HEK293 (cell line): ENCODE results near the gene WNT7B.

Experiments
- CTCF ChIA-PET: fragments of 350-600 bp; formaldehyde crosslinking; extraction: SDS; loops from one replicate; lab custom pipeline; 2021; ENCODE audit warnings: antibody characterized with exemption; lab: Yijun Ruan, JAX
- POLR2A ChIA-PET: fragments of 300-600 bp; formaldehyde crosslinking; extraction: SDS; loops from one replicate; lab custom pipeline; 2020; ENCODE audit warnings: antibody characterized with exemption, inconsistent platforms; lab: Yijun Ruan, JAX
- H3K27ac ChIP-seq: fragments of 200-500 bp; sonication (Bioruptor generic); 2 replicates; pipeline ENCODE4 v1.5.1; 2014; ENCODE audit warnings: low read depth, low read length, control low read depth, inconsistent platforms; ENCODE audit errors: extremely low read depth
- H3K36me3 ChIP-seq, 2 experiments: fragments of 200-500 bp in 1 of 2; sonication (Bioruptor generic) in 1 of 2; 1 replicate in 1 of 2; 2 replicates in 1 of 2; pipeline ENCODE4 v1.5.1; 2014 to 2017; ENCODE audit warnings: inconsistent platforms in 2 of 2, low read length in 2 of 2; ENCODE audit not compliant: control insufficient read depth in 2 of 2, insufficient read depth in 1 of 2
- H3K4me1 ChIP-seq: fragments of 200-500 bp; sonication (Bioruptor generic); 2 replicates; pipeline ENCODE4 v1.5.1; 2014; ENCODE audit warnings: mild to moderate bottlenecking, low read length, inconsistent platforms; ENCODE audit not compliant: control insufficient read depth, insufficient read depth
- H3K4me3 ChIP-seq: 2 replicates; pipeline ENCODE4 v1.5.1; 2011; ENCODE audit warnings: low read depth, mild to moderate bottlenecking, control low read depth, low read length, moderate library complexity
- H3K9me3 ChIP-seq: fragments of 200-500 bp; sonication (Bioruptor generic); 2 replicates; pipeline ENCODE4 v1.5.1; 2014; ENCODE audit warnings: low read depth, low read length, inconsistent platforms; ENCODE audit not compliant: control insufficient read depth, insufficient read depth
- BCL11A ChIP-seq: fragments of 450-650 bp; formaldehyde crosslinking; IDR thresholded peaks from 2 replicates; pipeline ENCODE4 v1.5.1; 2016; ENCODE audit warnings: low read depth, missing biosample characterization, missing genetic modification characterization
- GLIS1 ChIP-seq: fragments of 450-650 bp; formaldehyde crosslinking; IDR thresholded peaks from 2 replicates; pipeline ENCODE4 v1.5.1; 2016; ENCODE audit warnings: missing biosample characterization, missing genetic modification characterization
- KLF1 ChIP-seq: fragments of 450-650 bp; formaldehyde crosslinking; IDR thresholded peaks from 2 replicates; pipeline ENCODE4 v1.5.1; 2016; ENCODE audit warnings: missing biosample characterization, missing genetic modification characterization
- OSR2 ChIP-seq: fragments of 450-650 bp; formaldehyde crosslinking; IDR thresholded peaks from 2 replicates; pipeline ENCODE4 v1.5.1; 2016; ENCODE audit warnings: missing biosample characterization, missing genetic modification characterization
- PRDM4 ChIP-seq: fragments of 450-650 bp; formaldehyde crosslinking; IDR thresholded peaks from 2 replicates; pipeline ENCODE4 v1.5.1; 2017; ENCODE audit warnings: missing biosample characterization, missing genetic modification characterization
- ZEB2 ChIP-seq: fragments of 450-650 bp; formaldehyde crosslinking; IDR thresholded peaks from 2 replicates; pipeline ENCODE4 v1.5.1; 2016; ENCODE audit warnings: missing biosample characterization, missing genetic modification characterization
- ZFP37 ChIP-seq: fragments of 450-650 bp; formaldehyde crosslinking; IDR thresholded peaks from 2 replicates; pipeline ENCODE4 v1.5.1; 2016; ENCODE audit warnings: missing biosample characterization, missing genetic modification characterization
- ZIC2 ChIP-seq: fragments of 450-650 bp; formaldehyde crosslinking; IDR thresholded peaks from 2 replicates; pipeline ENCODE4 v1.5.1; 2016; ENCODE audit warnings: missing biosample characterization, missing genetic modification characterization
- ZNF354C ChIP-seq: fragments of 450-650 bp; formaldehyde crosslinking; IDR thresholded peaks from 2 replicates; pipeline ENCODE4 v1.5.1; 2016; ENCODE audit warnings: missing biosample characterization, missing genetic modification characterization, low read depth, borderline replicate concordance
- ZNF510 ChIP-seq: fragments of 450-650 bp; formaldehyde crosslinking; IDR thresholded peaks from 2 replicates; pipeline ENCODE4 v1.5.1; 2018; ENCODE audit warnings: mild to moderate bottlenecking, missing genetic modification characterization, missing biosample characterization; ENCODE audit not compliant: insufficient replicate concordance
- ZNF843 ChIP-seq: fragments of 450-650 bp; formaldehyde crosslinking; IDR thresholded peaks from 2 replicates; pipeline ENCODE4 v1.5.1; 2016; ENCODE audit warnings: missing biosample characterization, missing genetic modification characterization
- TF ChIP-seq, protein P1 (sequence below): fragments of 450-650 bp; formaldehyde crosslinking; IDR thresholded peaks from 2 replicates; pipeline ENCODE4 v1.5.1; 2016; ENCODE audit warnings: missing biosample characterization, missing genetic modification characterization
- TF ChIP-seq, protein P2 (sequence below): fragments of 450-650 bp; formaldehyde crosslinking; IDR thresholded peaks from 2 replicates; pipeline ENCODE4 v1.5.1; 2016; ENCODE audit warnings: missing biosample characterization, missing genetic modification characterization
- TF ChIP-seq, protein P3 (sequence below): fragments of 450-650 bp; formaldehyde crosslinking; IDR thresholded peaks from 2 replicates; pipeline ENCODE4 v1.5.1; 2016; ENCODE audit warnings: missing biosample characterization, missing genetic modification characterization
- TF ChIP-seq, protein P4 (sequence below): fragments of 450-650 bp; formaldehyde crosslinking; IDR thresholded peaks from 2 replicates; pipeline ENCODE4 v1.5.1; 2017; ENCODE audit warnings: missing biosample characterization, missing genetic modification characterization

The WNT7B gene

DNA sequence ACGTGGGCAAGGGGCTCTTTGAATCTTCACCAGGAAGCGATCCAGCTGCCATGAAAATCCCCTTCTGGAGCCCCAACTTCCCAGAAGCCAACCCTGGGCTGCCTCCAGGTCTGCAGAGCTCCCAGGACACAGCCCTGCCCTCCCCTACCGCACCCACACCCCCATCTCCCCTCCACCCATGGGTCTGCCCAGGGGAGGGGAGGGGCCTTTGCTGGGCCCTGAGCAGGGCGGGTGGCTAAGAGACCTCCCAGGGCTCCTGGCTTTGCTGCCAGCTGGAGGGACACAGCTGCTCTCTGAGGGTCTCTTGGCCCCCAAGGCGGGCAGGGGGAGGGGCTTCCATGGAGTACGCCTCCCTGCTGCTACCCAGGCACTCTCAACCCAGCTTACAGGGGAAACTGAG is 64.1 kb downstream of the WNT7B start (continued):
- no peak for TF ChIP-seq ZNF843 (tag by site-specific recombination)

- ChIA-PET CTCF (no interaction called here), POLR2A (interaction anchor here (0.5 kb wide), 1 partner anchor 649 kb away, joined by 3 read pairs; no protein-coding TSS in a partner anchor)
- Histone ChIP-seq H3K9me3 (no peaks in the 10 kb centered on the region), H3K27ac (no peak overlapping the region), H3K4me3 (no peak overlapping the region), H3K4me1 (no peaks in the 10 kb centered on the region), H3K36me3 (no peaks in the 10 kb centered on the region)
- TF ChIP-seq KLF1 (tag by site-specific recombination) (peak; percentile 80), ZNF843 (tag by site-specific recombination) (no peak), OSR2 (tag by site-specific recombination) (no peak), BCL11A (tag by site-specific recombination) (no peak), ZNF510 (tag by site-specific recombination) (no peak), PRDM4 (tag by site-specific recombination) (no peak), ZIC2 (tag by site-specific recombination) (0 out of 2 replicates have a peak, but pooled peaks have one; percentile 19), ZEB2 (tag by site-specific recombination) (no peak), GLIS1 (tag by site-specific recombination) (peak; percentile 56), ZFP37 (no peak), ZNF354C (tag by site-specific recombination) (no peak)
- TF ChIP-seq, protein P1, sequence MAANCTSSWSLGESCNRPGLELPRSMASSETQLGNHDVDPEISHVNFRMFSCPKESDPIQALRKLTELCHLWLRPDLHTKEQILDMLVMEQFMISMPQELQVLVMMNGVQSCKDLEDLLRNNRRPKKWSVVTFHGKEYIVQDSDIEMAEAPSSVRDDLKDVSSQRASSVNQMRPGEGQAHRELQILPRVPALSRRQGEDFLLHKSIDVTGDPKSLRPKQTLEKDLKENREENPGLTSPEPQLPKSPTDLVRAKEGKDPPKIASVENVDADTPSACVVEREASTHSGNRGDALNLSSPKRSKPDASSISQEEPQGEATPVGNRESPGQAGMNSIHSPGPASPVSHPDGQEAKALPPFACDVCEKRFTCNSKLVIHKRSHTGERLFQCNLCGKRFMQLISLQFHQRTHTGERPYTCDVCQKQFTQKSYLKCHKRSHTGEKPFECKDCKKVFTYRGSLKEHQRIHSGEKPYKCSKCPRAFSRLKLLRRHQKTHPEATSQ (tag by site-specific recombination) = no peak
- TF ChIP-seq, protein P2, sequence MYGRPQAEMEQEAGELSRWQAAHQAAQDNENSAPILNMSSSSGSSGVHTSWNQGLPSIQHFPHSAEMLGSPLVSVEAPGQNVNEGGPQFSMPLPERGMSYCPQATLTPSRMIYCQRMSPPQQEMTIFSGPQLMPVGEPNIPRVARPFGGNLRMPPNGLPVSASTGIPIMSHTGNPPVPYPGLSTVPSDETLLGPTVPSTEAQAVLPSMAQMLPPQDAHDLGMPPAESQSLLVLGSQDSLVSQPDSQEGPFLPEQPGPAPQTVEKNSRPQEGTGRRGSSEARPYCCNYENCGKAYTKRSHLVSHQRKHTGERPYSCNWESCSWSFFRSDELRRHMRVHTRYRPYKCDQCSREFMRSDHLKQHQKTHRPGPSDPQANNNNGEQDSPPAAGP (tag by site-specific recombination) = 0 out of 2 replicates have a peak, but pooled peaks have one; percentile 27
- TF ChIP-seq, protein P3, sequence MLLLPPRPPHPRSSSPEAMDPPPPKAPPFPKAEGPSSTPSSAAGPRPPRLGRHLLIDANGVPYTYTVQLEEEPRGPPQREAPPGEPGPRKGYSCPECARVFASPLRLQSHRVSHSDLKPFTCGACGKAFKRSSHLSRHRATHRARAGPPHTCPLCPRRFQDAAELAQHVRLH (tag by site-specific recombination) = no peak
- TF ChIP-seq, protein P4, sequence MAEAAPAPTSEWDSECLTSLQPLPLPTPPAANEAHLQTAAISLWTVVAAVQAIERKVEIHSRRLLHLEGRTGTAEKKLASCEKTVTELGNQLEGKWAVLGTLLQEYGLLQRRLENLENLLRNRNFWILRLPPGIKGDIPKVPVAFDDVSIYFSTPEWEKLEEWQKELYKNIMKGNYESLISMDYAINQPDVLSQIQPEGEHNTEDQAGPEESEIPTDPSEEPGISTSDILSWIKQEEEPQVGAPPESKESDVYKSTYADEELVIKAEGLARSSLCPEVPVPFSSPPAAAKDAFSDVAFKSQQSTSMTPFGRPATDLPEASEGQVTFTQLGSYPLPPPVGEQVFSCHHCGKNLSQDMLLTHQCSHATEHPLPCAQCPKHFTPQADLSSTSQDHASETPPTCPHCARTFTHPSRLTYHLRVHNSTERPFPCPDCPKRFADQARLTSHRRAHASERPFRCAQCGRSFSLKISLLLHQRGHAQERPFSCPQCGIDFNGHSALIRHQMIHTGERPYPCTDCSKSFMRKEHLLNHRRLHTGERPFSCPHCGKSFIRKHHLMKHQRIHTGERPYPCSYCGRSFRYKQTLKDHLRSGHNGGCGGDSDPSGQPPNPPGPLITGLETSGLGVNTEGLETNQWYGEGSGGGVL (tag by site-specific recombination) = peak; percentile 29; the same call in 1 of the 2 replicates
These were observed 65.2 kb downstream of the WNT7B start for GRCh38 chr22:45911601-45912271.
